Measurements from ENCODE around the gene PHB1.
"Not testable (repeated sequence)": the region's sequence is repeated elsewhere in the genome, so short reads cannot be mapped to it uniquely, and the experiment has no call there.

DNA sequence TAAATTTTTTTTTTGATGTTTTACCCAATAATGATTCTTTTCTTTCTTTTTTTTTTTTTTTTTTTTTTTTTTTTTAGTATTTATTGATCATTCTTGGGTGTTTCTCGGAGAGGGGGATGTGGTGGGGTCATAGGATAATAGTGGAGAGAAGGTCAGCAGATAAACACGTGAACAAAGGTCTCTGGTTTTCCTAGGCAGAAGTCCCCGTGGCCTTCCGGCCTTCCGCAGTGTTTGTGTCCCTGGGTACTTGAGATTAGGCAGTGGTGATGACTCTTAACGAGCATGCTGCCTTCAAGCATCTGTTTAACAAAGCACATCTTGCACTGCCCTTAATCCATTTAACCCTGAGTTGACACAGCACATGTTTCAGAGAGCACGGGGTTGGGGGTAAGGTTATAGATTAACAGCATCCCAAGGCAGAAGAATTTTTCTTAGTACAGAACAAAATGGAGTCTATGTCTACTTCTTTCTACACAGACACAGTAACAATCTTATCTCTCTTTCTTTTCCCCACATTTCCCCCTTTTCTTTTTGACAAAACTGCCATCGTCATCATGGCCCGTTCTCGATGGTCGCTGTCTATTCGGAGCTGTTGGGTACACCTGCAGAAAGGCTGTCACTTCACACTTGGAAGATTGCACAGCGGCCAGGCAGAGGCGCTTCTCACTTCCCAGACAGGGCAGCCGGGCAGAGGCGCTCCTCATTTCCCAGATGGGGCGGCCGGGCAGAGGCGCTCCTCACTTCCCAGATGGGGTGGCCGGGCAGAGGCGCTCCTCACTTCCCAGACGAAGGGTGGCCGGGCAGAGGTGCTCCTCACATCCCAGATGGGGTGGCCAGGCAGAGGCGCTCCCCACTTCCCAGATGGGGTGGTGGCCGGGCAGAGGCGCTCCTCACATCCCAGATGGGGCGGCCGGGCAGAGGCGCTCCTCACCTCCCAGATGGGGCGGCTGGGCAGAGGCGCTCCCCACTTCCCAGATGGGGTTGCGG lies 4.4 kb upstream of the PHB1 start:
- not testable (repeated sequence) for TF ChIP-seq SIN3A (IDR thresholded peaks at IDR 0.05; ENCODE audit: borderline replicate concordance, insufficient read depth, low read depth, low read length); CTCF (IDR thresholded peaks at IDR 0.05); POLR2AphosphoS5 (IDR thresholded peaks at IDR 0.05; ENCODE audit: low read depth, low read length)
